Epithelial cell of proximal tubule (primary cell): Measurements from ENCODE around the gene GABRA6. TPM values are rescaled to one million over a fixed set of nuclear protein-coding genes. Genes with fewer than 3 reads are reported as not detected.

ENCODE experiments used
- DNase-seq: peaks from one replicate; pipeline ENCODE4 v3.0.0-alpha.2; 2011; ENCODE audit warnings: low read depth
- H3K4me3 ChIP-seq: 2 replicates; pipeline ENCODE4 v1.5.1; 2011; ENCODE audit warnings: low read depth, mild to moderate bottlenecking, low read length
- total RNA-seq: library from RNA; depleted of rRNA; stranded (reverse); fragments of >200 nt; gene quantifications from 2 replicates; pipeline ENCODE4 v1.2.3, GENCODE V29; 2015
- TF ChIP-seq, protein P1 (sequence below): conservative IDR thresholded peaks from 2 replicates; pipeline ENCODE4 v1.5.1; 2012; ENCODE audit warnings: low read depth, mild to moderate bottlenecking, low read length

Gene GABRA6
- total RNA-seq, 1 donor from 2014 or later, result not detected

DNA sequence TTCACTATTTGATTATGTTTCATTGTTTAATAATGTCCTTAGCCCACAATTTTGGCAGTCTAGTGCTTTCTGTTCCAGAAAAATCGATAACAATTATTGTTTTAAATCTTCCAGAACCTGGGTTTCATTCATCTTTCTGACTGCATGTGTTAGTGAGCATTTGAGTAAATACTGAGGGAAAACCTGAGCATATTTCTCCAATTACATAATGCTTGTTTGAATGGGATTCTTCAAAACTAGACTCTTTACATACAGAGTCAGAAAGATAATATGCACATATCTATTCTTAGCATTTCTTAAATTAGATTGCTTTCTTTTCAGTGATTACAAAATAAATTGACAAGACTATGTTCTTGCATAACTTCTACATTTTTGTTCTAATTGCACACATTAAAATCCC lies 21.9 kb downstream of the GABRA6 start:
- no peak overlapping the region for H3K4me3 ChIP-seq
- no peak for DNase-seq
- TF ChIP-seq, protein P1, sequence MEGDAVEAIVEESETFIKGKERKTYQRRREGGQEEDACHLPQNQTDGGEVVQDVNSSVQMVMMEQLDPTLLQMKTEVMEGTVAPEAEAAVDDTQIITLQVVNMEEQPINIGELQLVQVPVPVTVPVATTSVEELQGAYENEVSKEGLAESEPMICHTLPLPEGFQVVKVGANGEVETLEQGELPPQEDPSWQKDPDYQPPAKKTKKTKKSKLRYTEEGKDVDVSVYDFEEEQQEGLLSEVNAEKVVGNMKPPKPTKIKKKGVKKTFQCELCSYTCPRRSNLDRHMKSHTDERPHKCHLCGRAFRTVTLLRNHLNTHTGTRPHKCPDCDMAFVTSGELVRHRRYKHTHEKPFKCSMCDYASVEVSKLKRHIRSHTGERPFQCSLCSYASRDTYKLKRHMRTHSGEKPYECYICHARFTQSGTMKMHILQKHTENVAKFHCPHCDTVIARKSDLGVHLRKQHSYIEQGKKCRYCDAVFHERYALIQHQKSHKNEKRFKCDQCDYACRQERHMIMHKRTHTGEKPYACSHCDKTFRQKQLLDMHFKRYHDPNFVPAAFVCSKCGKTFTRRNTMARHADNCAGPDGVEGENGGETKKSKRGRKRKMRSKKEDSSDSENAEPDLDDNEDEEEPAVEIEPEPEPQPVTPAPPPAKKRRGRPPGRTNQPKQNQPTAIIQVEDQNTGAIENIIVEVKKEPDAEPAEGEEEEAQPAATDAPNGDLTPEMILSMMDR, result no peak

DNA sequence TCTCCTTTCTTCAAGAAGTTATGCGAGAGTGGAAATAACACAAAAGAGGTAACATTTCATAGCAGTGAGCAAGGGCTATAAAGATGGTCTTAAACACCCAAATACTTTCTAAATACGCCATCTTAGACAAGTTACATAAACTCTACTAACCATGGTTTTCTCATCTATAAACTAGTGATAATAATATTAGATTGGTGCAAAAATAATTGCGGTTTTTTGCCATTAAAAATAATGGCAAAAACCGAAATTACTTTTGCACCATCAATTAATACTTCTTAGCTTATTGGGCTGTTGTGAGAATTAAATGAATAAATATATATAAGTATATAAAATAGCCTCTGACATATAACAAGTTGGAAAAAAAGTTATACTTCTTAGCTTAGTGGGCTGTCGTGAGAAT lies 23.7 kb downstream of the GABRA6 start:
- TF ChIP-seq, protein P1, result no peak
- no peak overlapping the region for H3K4me3 ChIP-seq
- no peak for DNase-seq

DNA sequence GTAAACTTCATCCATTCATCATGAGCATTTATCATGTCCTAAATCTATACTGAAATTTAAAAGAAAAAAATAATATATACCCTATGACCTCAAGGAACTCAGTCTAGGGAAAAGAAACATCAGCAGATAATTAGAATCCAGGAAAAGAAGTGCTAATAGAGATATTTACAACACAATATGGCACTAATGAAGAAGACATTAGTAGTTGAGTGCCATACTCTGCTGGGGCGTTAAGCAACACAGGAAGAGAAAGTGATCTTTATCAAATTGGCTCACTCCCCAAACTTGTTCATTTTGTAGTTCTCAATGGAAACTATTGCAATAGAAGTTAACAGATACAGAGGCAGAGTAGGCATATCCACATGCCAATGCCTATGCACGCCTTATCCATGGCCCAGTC lies 27.5 kb downstream of the GABRA6 start:
- TF ChIP-seq, protein P1, result no peak
- no peak for DNase-seq
- H3K4me3 ChIP-seq, result no peak overlapping the region

DNA sequence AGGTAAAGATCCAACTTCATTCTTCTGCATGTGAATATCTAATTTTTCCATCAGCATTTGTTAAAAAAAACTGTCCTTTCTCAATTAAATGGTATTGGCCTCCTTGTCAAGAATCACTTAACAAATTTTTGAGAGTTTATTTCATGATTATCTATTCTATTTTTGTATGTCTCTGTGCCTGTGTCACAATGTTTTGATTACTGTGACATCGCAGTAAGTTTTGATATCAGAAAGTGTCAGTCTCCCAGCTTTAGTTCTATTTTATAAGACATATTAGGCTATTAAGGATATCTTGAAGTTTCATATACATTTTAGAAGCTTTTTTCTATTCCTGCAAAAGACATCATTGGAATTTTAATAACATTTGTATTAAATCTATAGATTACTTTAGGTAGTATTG lies 33.6 kb downstream of the GABRA6 start:
- TF ChIP-seq, protein P1, result no peak
- H3K4me3 ChIP-seq, result no peak overlapping the region
- no peak for DNase-seq

DNA sequence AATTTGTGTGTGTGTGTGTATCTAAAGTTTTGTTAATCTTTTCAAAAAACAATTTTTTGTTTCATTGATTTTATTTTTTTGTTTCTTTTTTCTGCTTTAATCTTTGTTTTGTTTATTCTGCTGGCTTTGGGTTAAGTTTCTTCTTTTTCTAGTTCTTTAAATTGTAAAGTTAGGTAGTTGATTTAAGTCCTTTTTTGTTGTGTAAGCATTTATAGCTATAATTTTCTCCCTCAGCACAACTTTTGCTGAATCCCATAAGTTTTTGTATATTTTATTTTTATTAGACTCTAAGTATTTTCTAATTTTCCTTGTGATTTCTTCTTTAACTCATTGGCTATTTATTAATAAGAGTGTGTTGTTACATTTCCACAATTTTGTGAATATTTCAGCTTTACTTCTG lies 34.9 kb downstream of the GABRA6 start:
- no peak overlapping the region for H3K4me3 ChIP-seq
- DNase-seq, result no peak
- TF ChIP-seq, protein P1, result no peak

DNA sequence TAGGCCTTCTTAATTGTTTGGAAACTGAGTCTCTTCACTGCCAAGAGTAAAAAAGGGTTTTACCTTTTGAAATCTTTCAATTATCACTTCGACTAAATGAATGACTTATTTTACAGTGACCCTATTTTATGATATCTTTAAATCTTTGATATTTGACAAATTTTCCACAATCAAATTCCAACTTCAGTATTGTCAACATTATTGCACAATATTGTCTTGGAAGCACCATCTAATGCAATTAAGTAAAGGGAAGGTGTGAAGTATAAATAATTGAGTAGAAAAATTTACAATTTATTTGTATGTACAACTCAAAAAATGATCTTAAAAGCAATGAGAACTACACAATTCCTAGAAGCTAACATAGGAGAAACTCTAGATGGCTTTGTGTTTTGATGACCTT lies 49.2 kb downstream of the GABRA6 start:
- TF ChIP-seq, protein P1, result no peak
- H3K4me3 ChIP-seq, result no peak overlapping the region
- DNase-seq, result no peak

DNA sequence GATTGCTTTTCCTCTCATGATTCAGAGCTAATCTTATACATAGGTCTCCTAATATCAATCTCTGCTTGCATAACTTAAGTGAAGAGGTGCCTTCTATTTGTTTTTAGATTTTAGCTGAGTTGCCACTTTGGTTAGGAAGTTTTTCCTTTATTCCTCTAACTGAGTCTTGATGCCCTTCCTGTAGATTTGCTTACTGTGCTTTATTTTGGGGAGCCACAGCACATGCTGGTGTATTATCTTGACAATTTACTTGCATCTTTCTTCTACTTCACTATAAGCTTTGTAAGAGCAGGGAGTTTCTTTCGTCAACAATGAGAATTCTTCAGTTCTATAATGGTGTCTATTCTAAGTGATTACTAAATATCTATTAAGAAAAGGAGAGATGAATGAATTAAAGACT lies 54.9 kb downstream of the GABRA6 start:
- TF ChIP-seq, protein P1, result no peak
- DNase-seq, result no peak
- H3K4me3 ChIP-seq, result no peak overlapping the region
